GM18517 (cell line): ENCODE results near the gene KCNN3.

Experiments used
- ATAC-seq: cut with Tn5 transposase; IDR thresholded peaks from one replicate; pipeline ENCODE4 v1.9.1; 2021; ENCODE audit warnings: mild to moderate bottlenecking, moderate library complexity; ENCODE audit not compliant: unreplicated experiment

The KCNN3 gene

DNA sequence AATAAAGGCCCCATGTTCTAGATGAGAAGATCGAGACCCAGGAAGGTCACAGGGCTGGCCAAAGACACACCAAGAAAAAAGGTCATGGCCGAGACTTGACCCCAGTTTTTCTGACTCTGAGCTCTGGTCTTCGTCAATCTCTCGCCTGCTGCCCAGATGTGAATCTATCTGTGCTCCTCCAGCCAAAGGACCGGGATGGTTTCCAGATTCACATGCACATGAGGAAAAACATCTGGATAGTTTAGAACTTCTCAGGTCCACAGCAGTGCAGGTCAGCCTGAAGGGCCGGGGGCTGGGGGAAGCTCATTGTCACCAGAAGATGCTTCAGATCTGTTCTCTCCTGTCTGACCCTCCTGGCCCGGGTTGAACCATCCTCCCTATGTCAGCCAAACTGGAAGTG lies 49.0 kb downstream of the KCNN3 start:
- ATAC-seq, result no peak

DNA sequence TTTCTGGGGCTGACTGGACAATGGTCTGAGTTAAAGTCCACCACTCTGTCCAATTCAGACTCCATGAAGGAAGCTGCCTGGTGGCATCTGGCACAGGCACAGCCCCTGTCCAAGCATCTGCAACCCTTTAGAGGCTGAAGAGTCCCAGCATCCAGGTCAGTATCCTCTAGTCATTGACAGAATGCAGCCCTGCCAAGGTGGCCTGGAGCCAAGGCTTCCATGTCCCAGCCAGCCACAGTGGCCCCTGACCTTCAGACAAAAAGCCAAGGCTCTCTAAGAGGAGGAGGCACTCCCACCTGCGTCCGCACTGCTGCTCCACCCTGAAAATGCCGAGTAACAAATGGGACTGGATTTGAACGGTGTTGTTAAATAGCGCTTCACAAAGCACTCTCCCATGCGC lies 49.4 kb downstream of the KCNN3 start:
- no peak for ATAC-seq

GRCh38 chr1:154819628-154820590 lies 50.2 kb downstream of the KCNN3 start:
- no peak for ATAC-seq

GRCh38 chr1:154818911-154819310 lies 51.2 kb downstream of the KCNN3 start:
- no peak for ATAC-seq

- no peak for ATAC-seq
Measured at GRCh38 chr1:154816937-154817336, 53.1 kb downstream of the KCNN3 start.

DNA sequence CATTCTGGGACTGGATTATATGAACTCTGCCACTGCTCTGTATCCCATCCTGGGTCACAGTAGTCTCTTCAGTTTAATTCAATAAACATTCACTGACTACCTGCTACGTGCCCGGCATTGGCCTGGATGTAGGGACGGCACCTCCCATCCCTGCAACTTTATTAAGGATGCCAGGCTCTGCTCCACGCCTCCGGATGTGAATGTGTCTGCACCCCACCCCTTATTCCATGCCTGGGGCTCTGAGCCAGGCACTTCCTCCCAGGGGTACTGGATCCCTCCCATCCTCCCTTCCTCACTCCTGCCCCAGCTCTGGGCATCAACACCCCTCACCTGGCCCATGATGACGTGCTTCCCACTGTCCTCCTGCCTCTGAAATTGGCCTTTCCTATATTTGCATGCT lies 53.7 kb downstream of the KCNN3 start:
- no peak for ATAC-seq

DNA sequence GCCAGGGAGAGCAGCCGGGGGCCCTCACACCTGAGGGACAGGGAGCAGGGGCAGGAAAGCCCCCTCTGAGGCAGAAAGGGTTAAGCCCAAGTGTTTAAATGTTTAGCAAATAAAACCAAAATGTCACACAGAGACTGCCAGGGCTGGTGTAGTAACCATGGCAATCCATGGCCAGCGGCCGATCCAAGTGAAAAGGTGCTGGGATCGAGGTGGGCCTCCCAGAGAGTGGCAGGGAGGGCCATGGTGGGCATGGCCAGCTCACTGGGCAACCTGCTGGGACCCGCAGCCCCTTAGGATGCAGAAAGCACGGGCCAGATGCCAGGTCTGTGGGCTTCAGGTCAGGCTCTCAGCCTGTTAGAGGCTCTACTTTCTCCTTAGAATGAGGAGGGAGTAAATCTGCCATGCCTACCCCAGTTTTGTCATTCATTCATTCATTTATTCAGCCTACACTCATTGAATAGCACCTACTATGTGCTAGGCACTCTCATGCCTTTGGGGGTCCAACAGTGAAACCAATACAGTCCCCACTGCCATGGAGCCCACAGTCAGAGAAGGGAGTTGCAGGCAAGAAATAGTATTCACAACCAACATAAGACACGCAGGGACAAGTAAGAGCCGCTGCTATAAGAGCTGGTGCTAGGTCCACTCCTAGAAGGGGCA lies 56.1 kb downstream of the KCNN3 start:
- ATAC-seq, result no peak

- ATAC-seq, result no peak
Measured at GRCh38 chr1:154813300-154813816, 56.7 kb downstream of the KCNN3 start.

DNA sequence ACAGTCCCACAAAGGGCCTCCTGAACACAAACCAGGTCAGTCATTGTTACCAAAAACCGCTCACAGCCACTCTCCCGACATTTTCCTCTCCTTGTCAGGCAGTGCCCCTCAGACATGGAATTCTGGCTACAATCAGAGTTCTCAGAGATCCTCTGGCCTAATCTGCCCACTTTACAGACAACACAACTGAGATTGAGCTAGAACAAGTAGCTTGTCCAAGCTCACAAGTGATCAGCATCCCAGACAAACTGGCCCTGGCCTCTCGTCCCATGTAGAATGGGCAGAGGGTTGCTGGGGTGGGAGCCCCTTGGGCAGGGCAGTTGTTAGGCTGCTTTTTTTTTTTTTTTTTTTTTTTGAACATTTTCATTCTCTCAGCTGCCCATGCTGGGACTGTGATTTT lies 57.2 kb downstream of the KCNN3 start:
- no peak for ATAC-seq

- ATAC-seq, result no peak
Measured at GRCh38 chr1:154810571-154810970, 59.5 kb downstream of the KCNN3 start.

GRCh38 chr1:154809436-154810413 lies 60.4 kb downstream of the KCNN3 start:
- ATAC-seq, result no peak

DNA sequence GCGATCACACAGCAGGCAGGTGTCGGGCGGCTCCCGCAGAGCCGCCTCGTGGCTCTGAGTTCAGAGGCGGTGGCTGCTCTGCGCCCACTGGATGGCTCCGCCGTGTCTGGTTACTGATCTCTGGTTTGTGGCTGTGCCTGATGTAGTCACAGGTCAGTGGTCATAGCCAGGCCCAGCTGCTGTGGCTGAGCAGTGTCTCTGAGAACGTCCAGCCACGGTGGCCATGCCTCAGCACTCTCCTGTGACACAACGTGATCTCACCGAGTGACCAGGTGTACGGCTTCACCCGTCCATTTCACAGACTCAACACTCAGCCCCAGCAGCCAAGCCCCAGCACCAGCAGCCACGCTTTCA lies 61.2 kb downstream of the KCNN3 start:
- ATAC-seq, result no peak

- no peak for ATAC-seq
Measured at GRCh38 chr1:154808261-154808908, 61.7 kb downstream of the KCNN3 start.

DNA sequence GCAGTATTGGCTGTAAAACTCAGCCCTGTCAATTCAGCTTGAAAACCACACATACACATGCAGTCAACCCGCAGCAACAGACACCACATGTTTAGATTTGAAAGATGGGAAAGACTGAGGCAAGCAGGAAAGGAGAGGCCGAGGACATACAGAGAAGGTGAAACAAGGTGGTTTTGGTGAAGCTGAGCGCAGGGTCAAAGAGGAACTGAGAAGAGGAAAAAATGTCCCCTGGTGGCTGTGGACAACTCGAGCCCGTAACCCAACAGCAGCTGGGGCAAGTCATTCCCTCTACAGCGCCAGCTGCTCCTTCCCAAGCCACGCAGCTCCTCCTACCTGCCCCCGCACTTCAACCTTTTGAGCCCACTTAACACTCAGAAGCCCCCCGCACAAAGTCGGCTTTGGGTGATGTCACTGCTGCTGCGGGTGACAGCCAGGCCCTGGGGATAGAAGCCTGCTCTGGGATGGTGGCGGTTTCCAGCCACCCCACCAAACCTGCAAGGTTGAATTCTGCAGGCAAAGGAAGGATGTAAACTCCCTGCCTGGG lies 63.0 kb downstream of the KCNN3 start:
- ATAC-seq, result peak; percentile 75

GRCh38 chr1:154806333-154806732 lies 63.7 kb downstream of the KCNN3 start:
- ATAC-seq, result no peak

GRCh38 chr1:154802982-154803920 lies 66.8 kb downstream of the KCNN3 start:
- ATAC-seq, result no peak

DNA sequence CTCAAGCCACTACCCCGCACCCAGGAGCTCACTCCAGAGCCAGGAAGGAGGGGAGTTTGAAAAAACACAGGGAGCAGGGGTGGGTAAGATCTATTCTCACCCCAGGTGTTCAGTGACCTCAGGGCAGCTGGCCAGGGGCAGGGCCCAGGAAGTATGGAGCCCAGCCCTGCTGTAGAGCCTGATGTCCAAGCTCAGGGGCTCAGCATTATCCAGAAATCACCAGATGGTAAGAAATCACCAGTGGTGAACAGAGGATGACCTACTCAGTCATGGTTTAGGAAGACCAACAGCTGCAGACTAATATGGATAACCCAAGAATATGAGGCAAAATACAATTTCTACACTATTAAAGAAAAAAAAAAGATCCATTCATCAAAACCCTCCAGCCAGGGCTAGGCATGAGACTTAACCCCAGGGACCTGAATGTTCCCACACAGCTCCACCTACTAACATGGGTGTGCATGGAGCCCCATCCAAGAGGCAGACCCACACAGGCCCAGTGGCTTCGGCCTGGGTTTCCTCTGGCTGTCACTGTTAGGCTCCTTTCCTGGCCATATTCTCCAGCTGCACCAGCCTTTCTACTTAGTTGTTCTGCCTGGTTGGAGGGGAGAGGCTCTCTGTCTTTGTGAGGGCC lies 67.6 kb downstream of the KCNN3 start:
- ATAC-seq, result no peak

DNA sequence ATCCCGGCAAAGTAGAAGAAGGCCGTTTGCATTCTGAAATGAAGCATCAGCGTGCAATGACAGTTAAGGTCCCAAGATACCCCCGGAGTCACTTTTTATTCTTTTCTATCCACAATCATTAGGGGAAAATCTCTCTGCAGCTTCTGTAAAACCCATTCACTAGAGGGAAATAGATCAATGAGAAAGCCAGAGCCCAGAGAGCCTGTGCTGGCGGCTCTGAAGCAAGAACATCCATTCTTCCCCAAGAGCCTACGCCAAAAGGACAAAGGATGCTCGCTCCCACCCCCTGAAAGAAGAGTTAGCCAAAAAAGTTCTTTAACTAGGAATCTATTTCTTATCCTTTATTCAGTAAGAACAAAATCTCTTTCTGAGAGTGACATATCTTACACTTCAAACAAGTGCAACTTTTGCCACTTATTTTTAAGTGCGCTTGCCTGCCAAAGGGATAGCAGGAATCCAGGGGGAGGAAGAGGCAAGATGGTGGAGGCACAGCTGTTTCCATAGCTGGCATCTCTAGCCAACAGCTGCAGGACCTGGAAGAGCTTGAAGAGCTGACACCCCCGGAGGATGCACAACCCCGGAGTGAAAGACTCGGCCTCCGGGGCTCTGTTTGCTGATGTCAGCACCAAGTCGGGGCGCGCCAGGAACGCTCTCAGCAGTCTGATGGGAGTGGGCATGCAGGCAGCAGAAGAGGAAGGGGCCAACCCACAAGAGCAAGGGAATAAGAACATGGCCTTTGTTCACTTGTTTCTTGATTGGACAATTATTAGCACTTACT lies 68.7 kb downstream of the KCNN3 start:
- no peak for ATAC-seq
